HepG2 (cell line): ENCODE data around the gene CARS2. TPM values are rescaled to one million over a fixed set of nuclear protein-coding genes. Genes with fewer than 3 reads are reported as not detected.

Experiments used
- CENPBD1 ChIP-seq: sonication (generic); formaldehyde crosslinking; IDR thresholded peaks from 2 replicates; pipeline ENCODE4 v1.8.0; 2022; ENCODE audit warnings: missing genetic modification reagents, low read depth, mild to moderate bottlenecking, borderline replicate concordance
- DR1 ChIP-seq: sonication (generic); formaldehyde crosslinking; IDR thresholded peaks from 2 replicates; pipeline ENCODE4 v1.8.0; 2021; ENCODE audit warnings: mild to moderate bottlenecking, missing genetic modification reagents, inconsistent platforms
- HDAC6 ChIP-seq: fragments of 200-600 bp; sonication (generic); IDR thresholded peaks from 2 replicates; pipeline ENCODE4 v1.7.0; 2017; ENCODE audit warnings: mild to moderate bottlenecking, antibody characterized with exemption, low read length, low read depth
- HES4 ChIP-seq: sonication (generic); formaldehyde crosslinking; IDR thresholded peaks from 2 replicates; pipeline ENCODE4 v1.9.0; 2021; ENCODE audit warnings: mild to moderate bottlenecking, missing genetic modification reagents, borderline replicate concordance
- HOXA7 ChIP-seq: sonication (generic); formaldehyde crosslinking; IDR thresholded peaks from 2 replicates; pipeline ENCODE4 v1.8.1; 2022; ENCODE audit warnings: mild to moderate bottlenecking, missing genetic modification reagents, moderate library complexity
- MAF1 ChIP-seq: sonication (generic); formaldehyde crosslinking; IDR thresholded peaks from 2 replicates; pipeline ENCODE4 v1.5.0; 2020; ENCODE audit warnings: missing genetic modification reagents, borderline replicate concordance
- MATR3 ChIP-seq: sonication (generic); formaldehyde crosslinking; IDR thresholded peaks from 2 replicates; pipeline ENCODE4 v1.4.0; 2020; ENCODE audit warnings: missing genetic modification reagents
- MBNL3 ChIP-seq: fragments of 250-450 bp; sonication (Bioruptor Pico); conservative IDR thresholded peaks from 2 replicates; pipeline ENCODE4 v1.8.0; 2022; ENCODE audit warnings: mild to moderate bottlenecking, inconsistent platforms
- NFAT5 ChIP-seq: sonication (generic); formaldehyde crosslinking; IDR thresholded peaks from 2 replicates; pipeline ENCODE4 v1.4.0; 2020; ENCODE audit warnings: missing genetic modification reagents
- ONECUT2 ChIP-seq: sonication (generic); formaldehyde crosslinking; IDR thresholded peaks from 2 replicates; pipeline ENCODE4 v1.4.0; 2020; ENCODE audit warnings: missing genetic modification reagents
- PATZ1 ChIP-seq: sonication (generic); formaldehyde crosslinking; IDR thresholded peaks from 2 replicates; pipeline ENCODE4 v1.4.0; 2020; ENCODE audit warnings: missing genetic modification reagents
- SP4 ChIP-seq: sonication (generic); formaldehyde crosslinking; IDR thresholded peaks from 2 replicates; pipeline ENCODE4 v1.8.1; 2023; ENCODE audit warnings: mild to moderate bottlenecking, missing genetic modification reagents
- TBX3 ChIP-seq: fragments of 450-650 bp; IDR thresholded peaks from 2 replicates; pipeline ENCODE4 v1.6.1; 2017; ENCODE audit warnings: antibody characterized with exemption, mild to moderate bottlenecking, inconsistent platforms, borderline replicate concordance
- TP53 ChIP-seq: sonication (generic); formaldehyde crosslinking; conservative IDR thresholded peaks from 2 replicates; pipeline ENCODE4 v1.4.0; 2020; ENCODE audit warnings: missing genetic modification reagents
- ZBTB1 ChIP-seq: sonication (generic); formaldehyde crosslinking; IDR thresholded peaks from 2 replicates; pipeline ENCODE4 v1.4.0; 2020; ENCODE audit warnings: missing genetic modification reagents, borderline replicate concordance
- ZBTB25 ChIP-seq: IDR thresholded peaks from 2 replicates; pipeline ENCODE4 v1.6.1; 2018; ENCODE audit warnings: missing genetic modification reagents
- ZC3H13 ChIP-seq: sonication (generic); formaldehyde crosslinking; IDR thresholded peaks from 2 replicates; pipeline ENCODE4 v1.8.1; 2023; ENCODE audit warnings: mild to moderate bottlenecking, missing genetic modification reagents, moderate library complexity
- ZNF12 ChIP-seq: sonication (generic); formaldehyde crosslinking; IDR thresholded peaks from 2 replicates; pipeline ENCODE4 v1.5.0; 2020; ENCODE audit warnings: missing genetic modification reagents
- ZNF326 ChIP-seq: sonication (generic); formaldehyde crosslinking; IDR thresholded peaks from 2 replicates; pipeline ENCODE4 v1.4.0; 2020; ENCODE audit warnings: missing genetic modification reagents, borderline replicate concordance
- ZNF660 ChIP-seq: sonication (generic); formaldehyde crosslinking; IDR thresholded peaks from 2 replicates; pipeline ENCODE4 v1.5.1; 2020; ENCODE audit warnings: mild to moderate bottlenecking, low read depth, missing genetic modification reagents, borderline replicate concordance
- ZNF670 ChIP-seq: sonication (generic); formaldehyde crosslinking; IDR thresholded peaks from 2 replicates; pipeline ENCODE4 v1.8.0; 2022; ENCODE audit warnings: mild to moderate bottlenecking, missing genetic modification reagents, borderline replicate concordance
- polyA plus RNA-seq, 8 experiments: library from polyadenylated mRNA; depleted of rRNA in 3 of 8; stranded (reverse) in 7 of 8; unstranded in 1 of 8; fragments of >200 nt; fragmentation: Illumina TruSeq in 4 of 8; extraction: Trizol in 4 of 8; gene quantifications; 2 replicates each; pipeline versions ENCODE4 v1.2.1 to v1.2.3, GENCODE V29; 2011 to 2016; ENCODE audit warnings: low read depth in 4 of 8, missing spikeins in 1 of 8, mixed read lengths in 1 of 8; ENCODE audit not compliant: insufficient read depth in 1 of 8
- total RNA-seq, 5 experiments: library from RNA; depleted of rRNA; stranded (reverse); fragments of >200 nt; fragmentation: Illumina TruSeq; extraction: Trizol; gene quantifications; 2 replicates each; pipeline ENCODE4 v1.2.3, GENCODE V29; 2016; ENCODE audit warnings: low read depth in 1 of 5

Gene CARS2
- total and polyA plus RNA-seq, 2 of the 13 experiments (the other 11 are each of a cell fraction or from before 2014, with no cell fraction given): 41.1 to 59.3 TPM

GRCh38 chr13:110715395-110716246 lies 9.7 kb upstream of the CARS2 start (continued):
- 0 out of 2 replicates have a peak, but pooled peaks have one; percentile 81 for TF ChIP-seq NFAT5
- TF ChIP-seq MATR3 (CRISPR knock-in tag): no peak
- no peak for TF ChIP-seq ZNF670 (CRISPR knock-in tag)
- TF ChIP-seq ZBTB25 (CRISPR knock-in tag): no peak; the same call in 1 of the 2 replicates
- no peak for TF ChIP-seq ZC3H13 (CRISPR knock-in tag)
- TF ChIP-seq TBX3: no peak
- peak; percentile 46; the same call in 1 of the 2 replicates for TF ChIP-seq HES4 (CRISPR knock-in tag)
- no peak for TF ChIP-seq ZNF326
- TF ChIP-seq HOXA7: no peak
- no peak for TF ChIP-seq CENPBD1 (CRISPR knock-in tag)
- no peak; the same call in 1 of the 2 replicates for TF ChIP-seq TP53 (CRISPR knock-in tag)
- no peak; the same call in 1 of the 2 replicates for TF ChIP-seq MAF1 (CRISPR knock-in tag)
- TF ChIP-seq DR1 (CRISPR knock-in tag): peak; percentile 98
- no peak for TF ChIP-seq PATZ1
- TF ChIP-seq ZBTB1 (CRISPR knock-in tag): no peak
- no peak for TF ChIP-seq ZNF12 (CRISPR knock-in tag)
- TF ChIP-seq ZNF660 (CRISPR knock-in tag): no peak
- peak; percentile 79 for TF ChIP-seq SP4 (CRISPR knock-in tag)
- TF ChIP-seq ONECUT2 (CRISPR knock-in tag): no peak
- no peak for TF ChIP-seq MBNL3 (CRISPR knock-in tag)
- no peak for TF ChIP-seq HDAC6
